Stimulated activated naive CD8-positive, alpha-beta T cell treated with anti-CD3 and anti-CD28 coated beads, Interleukin-15, amount 100 ng/mL, for 72 hours (primary cell): ENCODE results near the gene MED28.

ENCODE experiments used
- ATAC-seq: fragments of 150-1000 bp; cut with Tn5 transposase; 2 replicates; pipeline ENCODE4 v1.10.0; 2021; ENCODE audit warnings: mild to moderate bottlenecking, moderate library complexity
- DNase-seq, 2 donors: peaks; one replicate each; pipeline ENCODE4 v3.0.0; 2021 to 2022
- H3K27ac Mint-ChIP-seq, 2 donors: one replicate each; pipeline ENCODE4 v1.8.0; 2022; ENCODE audit warnings: mild to moderate bottlenecking in 2 of 2, mixed read lengths in 2 of 2, moderate library complexity in 2 of 2
- H3K27me3 Mint-ChIP-seq: one replicate; pipeline ENCODE4 v1.8.0; 2022; ENCODE audit warnings: mixed read lengths
- H3K4me1 Mint-ChIP-seq: one replicate; pipeline ENCODE4 v1.8.0; 2022; ENCODE audit warnings: mild to moderate bottlenecking, mixed read lengths
- H3K4me3 Mint-ChIP-seq, 2 donors: one replicate each; pipeline ENCODE4 v1.8.0; 2022; ENCODE audit warnings: mild to moderate bottlenecking in 2 of 2, mixed read lengths in 2 of 2, moderate library complexity in 1 of 2
- H3K9me3 Mint-ChIP-seq, 2 donors: one replicate each; pipeline ENCODE4 v1.8.0; 2022; ENCODE audit warnings: mixed read lengths in 2 of 2

Gene MED28

DNA sequence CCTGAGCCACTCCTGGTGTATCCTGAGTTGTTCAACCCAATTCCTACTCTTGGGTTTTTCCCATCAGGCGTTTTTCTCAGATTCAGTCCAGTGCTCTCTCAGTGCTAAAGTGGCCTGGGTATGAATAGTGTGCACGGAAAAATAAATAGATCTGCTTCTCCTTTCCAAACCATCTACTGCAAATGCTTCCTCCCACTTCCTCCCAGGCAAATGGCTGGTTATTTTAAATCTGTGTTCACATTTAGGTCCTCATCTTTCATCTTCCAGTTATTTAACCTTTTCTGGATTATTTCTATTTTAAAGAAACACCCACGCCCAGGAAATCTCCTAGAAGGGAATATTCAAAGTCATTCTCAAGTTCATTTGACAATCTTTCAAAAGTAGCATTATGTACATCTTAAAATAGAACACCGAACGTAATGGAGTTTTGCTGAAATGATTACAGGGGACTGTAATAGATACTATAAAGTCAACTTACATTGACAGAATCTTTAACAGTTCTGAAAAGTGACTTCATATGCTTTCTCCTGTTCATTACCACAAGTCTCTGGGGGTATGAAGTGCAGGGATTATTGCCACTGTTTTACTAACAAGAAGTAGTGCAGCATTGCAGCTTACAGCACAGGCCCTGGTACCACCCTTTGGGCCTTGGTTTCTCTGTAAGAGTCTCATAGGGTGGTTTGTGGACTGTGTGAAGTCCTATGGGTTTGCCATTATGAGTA, 66.3 kb downstream of the MED28 start:
- H3K27ac Mint-ChIP-seq = no peak overlapping the region
- no peaks in the 10 kb centered on the region for H3K4me1 Mint-ChIP-seq
- no peak overlapping the region for H3K4me3 Mint-ChIP-seq
- peaks cover 0 to 11% of the 10 kb centered on the region in 2 donors for H3K9me3 Mint-ChIP-seq
- ATAC-seq (no peak), DNase-seq (no peak)
- H3K27me3 Mint-ChIP-seq = no peaks in the 10 kb centered on the region

DNA sequence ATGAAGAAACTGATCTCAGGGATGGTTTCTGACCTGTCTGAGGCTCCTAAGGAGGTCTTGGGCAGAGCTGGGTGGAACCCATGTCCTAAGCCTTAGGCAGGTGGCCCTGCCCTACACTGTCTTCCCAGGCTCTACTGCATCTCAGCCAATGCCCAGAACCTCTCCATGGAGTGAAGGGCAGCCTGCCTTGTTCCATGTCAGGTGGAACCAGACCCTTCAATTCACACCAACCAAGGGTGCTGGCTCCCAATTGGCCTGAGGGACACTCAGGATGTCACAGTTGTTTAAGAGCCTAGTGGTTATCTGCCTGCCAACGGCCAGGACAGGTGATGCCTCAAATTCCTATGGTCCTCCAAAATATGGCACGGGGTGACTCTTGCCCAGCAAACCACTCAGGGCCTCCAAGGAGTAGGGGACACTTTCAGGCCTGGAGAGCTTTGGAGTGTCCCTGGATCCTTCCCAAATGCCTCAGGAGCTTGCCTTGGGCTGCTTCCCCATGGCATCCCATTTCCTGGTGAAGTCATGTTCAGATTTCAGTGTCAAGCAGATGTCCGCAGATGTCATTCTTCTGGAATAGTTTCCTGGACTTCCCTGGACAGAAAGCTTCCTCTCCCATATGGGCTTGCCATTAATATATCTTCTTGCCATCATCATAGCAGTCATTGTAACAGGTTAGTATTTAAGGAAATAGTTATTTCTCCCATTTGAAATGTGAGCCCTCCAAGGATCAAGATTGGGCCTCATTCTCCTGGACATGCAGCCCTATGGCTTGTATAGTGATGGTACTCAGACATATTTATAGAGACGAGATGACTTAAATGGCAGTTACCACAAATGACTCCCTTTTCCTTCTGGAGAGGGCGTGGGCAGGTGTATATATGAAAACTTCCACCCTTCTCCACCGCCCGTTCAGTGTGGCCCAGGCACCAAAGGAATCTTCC, 67.1 kb downstream of the MED28 start:
- H3K27me3 Mint-ChIP-seq = no peaks in the 10 kb centered on the region
- H3K4me1 Mint-ChIP-seq = no peaks in the 10 kb centered on the region
- ATAC-seq (no peak), DNase-seq (no peak)
- peaks cover 0 to 11% of the 10 kb centered on the region in 2 donors for H3K9me3 Mint-ChIP-seq
- peak overlapping the region in 1 of 2 donors; percentile 63 for H3K27ac Mint-ChIP-seq
- H3K4me3 Mint-ChIP-seq = no peak overlapping the region

DNA sequence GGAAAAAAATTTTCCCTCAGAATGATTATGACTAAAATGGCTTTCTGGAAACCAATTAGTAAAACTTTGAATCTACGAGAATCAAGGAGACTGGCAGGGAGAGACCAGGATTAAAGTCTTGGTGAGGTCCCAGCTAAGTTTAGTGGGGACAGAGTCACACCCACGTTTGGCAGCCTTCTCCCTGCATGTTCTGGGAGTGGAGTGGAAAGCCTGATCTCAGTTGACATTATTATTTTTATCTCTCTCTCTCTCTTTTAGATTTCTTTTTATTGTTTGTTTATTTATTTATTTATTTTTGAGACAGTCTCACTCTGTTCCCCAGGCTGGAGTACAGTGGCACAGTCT, 67.8 kb downstream of the MED28 start:
- Mint-ChIP-seq H3K4me3 (no peak overlapping the region), H3K27ac (no peak overlapping the region), H3K27me3 (no peaks in the 10 kb centered on the region), H3K9me3 (peaks cover 0 to 11% of the 10 kb centered on the region in 2 donors), H3K4me1 (no peaks in the 10 kb centered on the region)
- DNase-seq (no peak), ATAC-seq (no peak)
